HG03460 (cell line): ENCODE data around the gene SLF2.
"Not testable (repeated sequence)": the region's sequence is repeated elsewhere in the genome, so short reads cannot be mapped to it uniquely, and the experiment has no call there.

Experiments used
- ATAC-seq: cut with Tn5 transposase; IDR thresholded peaks from one replicate; pipeline ENCODE4 v1.9.1; 2021; ENCODE audit not compliant: unreplicated experiment

Gene SLF2

DNA sequence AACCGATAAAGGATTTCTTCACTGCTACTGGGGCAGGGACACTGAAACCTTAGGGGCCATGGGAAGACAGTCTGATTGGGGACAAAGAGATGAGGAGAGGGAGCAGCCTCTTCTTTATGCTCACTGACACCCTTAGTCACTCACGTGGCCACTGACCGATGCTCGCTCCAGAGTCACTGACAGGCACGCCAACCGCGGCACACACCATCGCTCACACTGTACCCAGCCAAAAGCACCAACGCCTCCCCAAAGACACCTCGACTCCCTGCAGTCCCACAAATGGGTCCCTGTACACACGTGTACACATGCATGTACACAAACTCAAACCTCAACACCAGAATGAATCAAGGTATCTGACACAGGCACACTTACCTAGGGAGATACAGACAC lies 35.3 kb upstream of the SLF2 start:
- no peak for ATAC-seq

DNA sequence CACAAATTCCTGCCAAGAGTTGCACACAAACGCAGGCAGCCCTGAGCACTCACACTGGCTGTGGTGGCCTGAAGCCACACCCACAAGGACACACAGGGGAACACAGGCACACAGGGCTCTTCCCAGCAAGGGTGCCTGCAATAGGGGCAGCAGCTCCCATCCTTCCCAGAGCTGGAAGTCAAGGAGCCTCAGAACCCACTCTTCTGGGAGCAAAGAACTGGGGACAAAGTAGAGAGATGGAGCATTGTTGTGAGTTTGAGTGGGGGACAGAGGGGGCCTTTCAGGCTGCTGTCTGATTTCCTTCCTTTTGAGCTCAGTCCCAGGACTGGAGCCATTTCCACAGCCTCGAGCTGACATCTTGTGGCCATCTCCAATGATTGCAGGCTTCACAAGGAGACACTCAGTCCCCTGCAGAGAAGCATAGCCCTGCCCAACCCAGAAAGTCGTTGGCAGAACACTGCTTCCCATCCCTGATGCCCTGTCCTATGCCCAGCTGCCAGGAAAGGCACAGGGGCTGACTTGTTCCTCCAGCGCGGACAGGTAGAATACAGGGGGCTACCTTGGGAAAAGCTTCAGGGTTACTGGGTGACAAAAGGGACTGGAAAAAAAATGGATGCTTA lies 34.4 kb upstream of the SLF2 start:
- no peak for ATAC-seq

DNA sequence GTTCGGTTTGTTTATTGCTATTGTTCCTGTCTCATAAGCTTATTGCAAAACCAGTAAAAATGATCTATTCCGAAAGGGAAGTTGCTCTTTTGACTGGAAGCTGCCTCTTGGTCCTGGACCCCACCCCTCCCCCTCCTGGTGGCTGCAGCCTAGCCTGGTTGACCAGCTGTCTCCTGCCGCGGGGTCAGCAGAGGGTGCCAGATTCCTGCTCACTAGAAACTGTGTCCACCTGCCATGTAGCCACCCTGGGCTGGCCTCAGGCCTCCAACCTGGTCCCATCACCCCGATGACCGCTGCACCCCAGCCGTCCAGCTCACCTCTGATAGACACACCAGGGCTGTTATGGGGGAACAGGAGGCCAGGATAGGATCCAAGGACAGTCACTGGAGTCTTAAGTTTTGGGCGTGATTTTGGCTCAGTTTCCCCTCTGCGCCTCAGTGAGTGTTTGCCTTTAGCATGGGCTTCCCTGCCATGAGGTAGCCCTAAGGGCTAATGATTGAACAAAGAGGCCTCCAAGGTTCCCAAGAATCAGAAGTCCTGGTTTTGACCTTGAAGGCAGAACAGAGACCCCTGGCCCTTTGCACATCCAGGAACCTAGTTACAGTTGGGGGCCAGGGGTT lies 32.9 kb upstream of the SLF2 start:
- ATAC-seq, result no peak

DNA sequence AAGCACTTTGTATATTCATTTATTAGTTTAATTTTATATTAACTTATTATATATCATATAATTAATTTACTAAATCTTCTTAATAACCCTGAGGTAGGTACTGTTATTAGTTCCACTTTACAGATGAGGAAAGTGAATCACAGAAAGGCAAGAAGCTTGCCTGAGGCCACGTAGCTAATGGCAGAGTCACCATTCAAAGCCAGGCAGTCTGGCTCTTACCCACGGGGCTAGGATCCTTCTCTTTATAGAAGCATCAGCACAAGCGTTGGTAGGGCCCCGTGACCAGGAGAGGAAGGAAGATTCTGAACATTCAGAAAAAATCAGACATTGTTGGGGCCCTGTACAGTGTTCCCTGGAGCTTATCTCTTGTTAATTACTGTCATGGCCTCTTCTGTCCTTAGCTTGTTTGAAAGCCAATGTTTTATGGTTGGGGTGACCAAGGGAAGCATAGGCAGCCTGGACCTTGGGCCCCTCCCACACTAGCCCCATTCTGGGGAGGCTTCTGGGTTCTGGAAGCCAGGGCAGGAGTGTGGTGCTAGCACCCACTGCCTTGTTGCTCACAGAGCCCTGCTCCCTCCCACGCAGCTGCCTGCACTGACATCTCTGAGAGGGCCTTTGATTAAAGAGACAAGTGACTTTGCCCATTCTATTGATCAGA lies 31.1 kb upstream of the SLF2 start:
- no peak for ATAC-seq

DNA sequence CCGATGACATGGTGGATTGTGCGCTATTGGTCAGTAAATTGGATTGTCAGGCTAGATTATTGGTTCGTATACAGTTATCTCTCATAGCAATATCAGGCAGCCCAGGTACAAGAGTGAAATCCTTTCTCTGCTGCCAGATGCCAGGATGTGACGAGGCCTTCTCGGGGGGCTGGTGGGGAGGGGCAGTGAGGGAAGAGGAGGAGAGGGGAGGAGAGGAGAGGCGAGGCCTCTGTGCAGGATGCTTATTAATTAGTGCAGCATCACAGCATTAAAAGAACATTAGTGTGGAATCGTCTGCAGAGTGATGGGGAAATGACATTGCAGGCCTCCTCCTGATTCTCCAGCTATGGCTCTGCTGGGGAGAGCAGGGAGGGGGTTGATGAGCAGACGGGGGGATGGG lies 30.5 kb upstream of the SLF2 start:
- no peak for ATAC-seq

DNA sequence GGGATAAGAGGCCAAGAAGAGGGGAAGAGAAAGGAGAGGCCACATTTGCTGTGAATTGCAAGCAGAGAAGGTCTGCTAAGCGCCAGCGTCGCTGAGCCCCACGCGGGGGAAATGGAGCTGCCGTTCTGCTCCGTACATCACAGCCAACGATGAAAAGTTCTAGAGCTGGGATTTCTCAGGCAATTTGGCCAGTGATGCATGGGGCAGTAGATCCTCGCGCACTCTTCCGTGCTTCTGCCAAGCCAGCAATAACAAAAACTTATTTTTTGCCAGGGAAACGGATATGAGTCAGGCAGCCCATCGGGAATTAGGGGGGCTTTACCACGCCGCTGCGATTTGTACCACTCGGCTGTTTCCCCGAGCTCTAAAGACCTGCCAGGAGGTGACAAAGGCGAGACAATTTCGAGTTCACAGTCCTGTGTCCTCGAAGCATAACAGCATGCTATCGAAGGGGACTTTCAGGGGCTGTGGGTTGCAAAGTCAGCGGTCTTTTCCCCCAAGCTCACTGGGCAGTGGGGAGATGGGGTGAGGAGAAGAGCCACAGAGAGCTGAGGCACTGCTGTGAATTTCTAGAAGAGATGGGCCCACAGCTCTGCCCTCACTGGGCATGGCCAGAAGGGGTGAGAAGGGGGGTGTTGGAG lies 30.0 kb upstream of the SLF2 start:
- ATAC-seq, result no peak

DNA sequence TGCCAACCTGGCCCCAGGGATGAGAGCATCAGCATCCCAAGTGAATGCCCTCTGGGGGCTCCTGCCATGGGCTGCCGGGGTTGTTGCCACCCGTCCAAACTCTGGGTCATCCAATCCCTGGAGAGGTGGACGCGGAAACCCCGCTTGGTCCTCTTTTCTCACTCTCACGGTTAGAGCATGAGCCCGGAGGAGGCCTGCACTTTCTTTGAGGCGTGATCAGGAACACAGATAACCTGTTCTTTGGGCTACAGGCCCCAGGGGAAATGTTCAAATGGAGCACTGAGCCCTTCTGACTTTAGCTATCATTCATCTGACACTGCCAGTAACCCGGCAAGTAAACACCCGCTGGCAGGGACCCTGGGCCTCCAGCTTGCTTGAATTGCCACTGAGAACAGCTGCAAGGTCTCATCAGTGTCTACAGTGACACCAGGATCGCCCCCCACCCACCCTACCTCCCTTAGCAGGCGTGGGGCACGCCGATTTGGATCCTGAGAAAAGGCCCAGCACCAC lies 29.4 kb upstream of the SLF2 start:
- ATAC-seq, result no peak

DNA sequence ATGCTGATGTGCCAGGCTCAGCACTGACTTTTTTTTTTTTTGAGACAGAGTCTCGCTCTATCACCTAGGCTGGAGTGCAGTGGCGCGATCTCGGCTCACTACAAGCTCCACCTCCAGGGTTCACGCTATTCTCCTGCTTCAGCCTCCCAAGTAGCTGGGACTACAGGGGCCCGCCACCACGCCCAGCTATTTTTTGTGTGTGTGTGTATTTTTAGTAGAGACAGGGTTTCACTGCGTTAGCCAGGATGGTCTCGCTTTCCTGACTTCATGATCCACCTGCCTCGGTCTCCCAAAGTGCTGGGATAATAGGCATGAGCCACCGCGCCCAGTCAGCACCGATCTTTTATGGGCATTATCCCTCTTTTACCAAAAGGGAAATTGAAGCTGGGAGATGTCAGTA lies 27.2 kb upstream of the SLF2 start:
- not testable (repeated sequence) for ATAC-seq

DNA sequence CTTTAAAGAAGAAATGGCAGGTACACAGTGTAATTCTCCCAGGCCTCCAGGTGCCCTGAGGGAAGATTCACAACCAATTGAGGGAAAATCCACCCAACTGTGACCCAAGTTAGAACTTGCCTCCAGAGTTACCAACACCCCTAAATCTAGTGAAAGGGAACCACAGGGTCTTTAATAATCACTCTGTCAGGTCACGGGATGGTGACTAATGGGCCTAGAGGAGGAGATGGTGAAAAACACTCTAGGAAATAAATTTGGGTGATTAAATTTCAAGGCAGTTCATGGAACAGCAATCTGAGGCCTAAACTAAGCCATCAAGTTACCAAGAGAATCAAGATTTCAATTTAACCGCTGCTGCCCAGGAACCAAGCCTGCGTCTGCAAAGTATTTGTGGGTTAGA lies 26.7 kb upstream of the SLF2 start:
- no peak for ATAC-seq

DNA sequence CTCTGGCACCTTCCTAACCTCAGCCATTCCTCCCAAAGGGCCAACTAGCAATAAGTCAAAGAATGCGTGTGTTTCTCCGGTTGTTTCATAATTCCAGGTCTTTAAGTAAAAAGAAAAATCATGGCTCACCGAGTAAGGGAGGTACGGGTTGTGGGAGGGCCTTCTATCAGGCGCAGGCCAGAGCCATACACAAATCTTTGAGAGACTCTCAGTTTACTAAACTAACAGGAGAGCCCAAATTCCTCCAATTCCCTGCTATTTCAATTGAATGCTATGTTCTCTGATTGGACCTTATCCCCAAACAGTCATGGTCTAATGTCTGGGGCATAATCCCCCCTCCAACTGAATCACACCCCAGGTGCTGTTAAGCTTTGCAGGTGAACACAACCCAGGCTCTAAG lies 26.2 kb upstream of the SLF2 start:
- ATAC-seq, result no peak

DNA sequence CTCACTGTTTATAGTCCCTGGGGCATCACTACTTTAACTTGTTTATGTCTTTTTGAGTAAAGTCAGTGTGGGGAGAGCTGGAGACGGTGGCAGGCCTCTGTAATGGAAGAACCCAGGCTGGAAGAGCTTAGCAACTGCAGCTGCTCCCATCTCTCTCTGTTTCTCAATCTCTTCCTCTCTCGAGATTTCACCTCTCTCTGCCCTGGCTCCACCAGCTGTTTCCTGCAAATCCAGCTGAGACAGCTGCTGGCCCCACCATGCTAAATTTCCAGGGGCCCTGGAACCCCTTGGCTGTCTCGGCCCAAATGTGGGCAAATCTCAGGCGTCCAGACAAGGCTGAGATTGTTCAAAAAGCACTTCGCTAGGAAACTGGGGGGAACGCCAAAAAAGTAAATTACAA lies 25.8 kb upstream of the SLF2 start:
- no peak for ATAC-seq

DNA sequence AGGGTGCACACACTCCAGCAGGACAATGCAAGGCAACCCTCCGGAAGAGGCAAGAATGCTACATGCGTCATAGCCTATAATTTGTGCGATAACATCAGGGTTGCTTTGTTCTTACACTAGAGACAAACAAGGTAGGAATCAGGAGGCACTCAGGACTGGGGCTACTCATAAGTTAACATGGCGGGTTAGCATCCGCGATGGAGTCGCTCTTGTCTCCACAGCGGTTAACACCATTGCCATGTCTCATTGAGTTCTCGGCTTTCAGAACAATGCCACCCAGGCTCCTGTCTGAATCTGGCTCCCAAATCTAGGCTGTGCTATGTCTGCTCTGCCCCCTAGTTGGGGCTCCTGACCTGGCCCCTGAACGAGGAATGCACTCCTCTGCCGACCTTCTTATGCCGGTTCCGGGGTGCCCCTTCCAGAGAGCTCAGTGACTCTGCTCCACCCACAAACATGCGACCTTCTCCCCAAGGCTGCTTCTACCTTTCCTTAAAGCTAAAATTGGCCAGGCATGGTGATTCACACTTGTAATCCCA lies 24.9 kb upstream of the SLF2 start:
- ATAC-seq, result no peak

DNA sequence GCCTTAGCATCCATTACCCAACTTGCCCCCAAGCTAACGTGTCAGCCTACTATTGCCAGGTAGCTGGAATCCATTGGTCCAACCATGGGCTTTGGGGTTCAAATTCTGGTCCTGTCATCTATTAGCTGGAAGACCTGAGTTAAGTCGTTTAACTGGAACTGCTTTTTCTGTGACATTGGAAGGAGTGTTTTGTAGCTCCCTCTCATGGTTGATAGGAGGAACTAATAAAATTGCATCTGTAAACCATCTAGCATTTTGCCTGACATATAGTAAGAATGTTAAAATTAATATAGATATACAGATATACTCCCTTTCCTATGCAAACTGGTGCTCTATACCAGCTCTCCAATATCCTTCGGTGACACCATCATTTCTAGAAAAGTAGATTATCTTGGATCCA lies 23.8 kb upstream of the SLF2 start:
- no peak for ATAC-seq

DNA sequence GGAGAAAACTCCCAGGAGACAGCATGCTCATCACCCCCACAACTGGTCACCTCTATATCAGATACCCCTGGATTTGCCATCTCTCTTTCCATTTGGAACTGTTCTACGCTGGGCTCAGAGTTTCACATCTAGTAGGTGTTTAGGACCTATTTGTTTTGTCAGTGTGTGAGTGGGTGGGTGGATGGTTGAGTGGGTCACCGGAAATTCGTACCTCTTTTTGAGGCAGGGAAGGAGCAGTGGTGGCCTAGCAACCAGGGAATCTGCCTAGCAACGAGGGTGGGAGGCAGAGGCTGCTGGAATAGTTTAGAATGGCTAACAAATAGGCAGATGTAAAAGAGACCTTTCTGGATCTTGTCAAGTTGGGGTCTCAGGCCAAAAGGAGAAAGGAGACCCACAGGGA lies 23.2 kb upstream of the SLF2 start:
- ATAC-seq, result no peak

DNA sequence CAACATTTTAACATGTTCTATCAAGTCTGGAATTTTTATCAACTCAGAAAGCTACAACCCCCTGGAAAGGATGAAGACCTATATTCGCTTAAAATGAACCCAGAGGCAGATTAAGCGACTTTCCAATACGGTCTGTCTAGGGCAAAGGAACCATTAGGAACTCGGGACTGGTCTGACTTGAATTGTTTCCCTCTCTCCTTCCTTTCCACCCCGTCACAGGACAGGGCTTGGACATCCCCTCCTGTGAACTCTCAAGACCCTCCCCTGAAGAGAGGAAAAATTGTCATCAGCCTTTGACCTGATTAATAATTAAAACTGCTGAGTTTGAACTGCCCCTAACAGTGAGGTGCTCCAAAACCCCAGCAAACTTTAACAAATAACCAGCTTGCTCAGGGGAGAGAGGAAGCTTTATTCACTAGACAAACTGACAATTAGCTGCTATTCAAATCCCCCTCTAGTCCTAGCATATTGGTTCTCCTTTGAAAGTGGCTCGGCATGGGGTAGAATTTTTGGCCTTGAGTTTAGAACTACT lies 22.6 kb upstream of the SLF2 start:
- no peak for ATAC-seq

DNA sequence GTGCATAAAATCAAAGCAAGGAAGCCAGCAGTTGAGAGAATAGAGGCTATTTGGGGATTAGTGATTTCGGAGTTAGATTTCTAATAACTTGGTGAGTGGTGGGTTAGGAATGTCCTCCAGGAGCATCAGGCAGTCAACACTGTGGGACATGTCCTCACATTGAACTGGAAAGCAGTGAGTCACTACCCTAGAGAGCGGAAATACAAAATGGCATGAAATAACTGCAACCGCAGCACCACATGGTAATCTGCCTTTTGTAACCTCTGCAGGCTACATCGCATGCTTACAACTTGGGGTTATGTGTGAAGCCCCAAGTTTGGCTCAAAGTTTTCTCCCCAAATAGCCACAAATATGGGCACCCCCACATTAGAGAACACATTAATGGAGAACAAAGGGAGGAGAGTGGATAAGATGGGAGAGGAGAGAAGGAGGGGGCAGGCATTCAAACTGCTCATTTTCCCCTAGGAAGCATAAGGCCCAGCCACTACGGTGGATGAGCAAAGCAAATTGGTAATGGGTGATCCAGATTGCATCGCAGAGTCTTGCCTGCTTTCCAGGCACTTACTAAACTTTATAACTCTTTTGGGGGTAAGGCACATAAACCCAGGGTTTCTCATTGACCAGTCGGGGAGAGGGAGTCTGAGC lies 22.0 kb upstream of the SLF2 start:
- ATAC-seq, result no peak

DNA sequence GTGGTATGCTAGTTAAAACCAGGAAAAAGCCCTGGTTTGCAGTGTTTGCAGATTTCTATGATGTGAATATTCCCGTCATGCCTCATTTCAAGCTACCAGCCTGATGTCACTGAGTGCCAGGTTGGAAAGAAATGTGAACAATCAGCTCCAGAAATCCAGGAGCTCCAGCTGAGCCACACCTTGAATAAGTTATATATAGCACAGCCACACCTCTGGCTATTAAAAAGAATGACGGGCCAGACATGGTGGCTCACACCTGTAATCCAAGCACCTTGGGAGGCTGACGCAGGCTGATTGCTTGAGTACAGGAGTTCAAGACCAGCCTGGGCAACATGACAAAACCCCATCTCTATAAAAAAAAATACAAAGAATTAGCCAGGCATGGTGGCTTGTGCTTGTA lies 18.7 kb upstream of the SLF2 start:
- no peak for ATAC-seq

DNA sequence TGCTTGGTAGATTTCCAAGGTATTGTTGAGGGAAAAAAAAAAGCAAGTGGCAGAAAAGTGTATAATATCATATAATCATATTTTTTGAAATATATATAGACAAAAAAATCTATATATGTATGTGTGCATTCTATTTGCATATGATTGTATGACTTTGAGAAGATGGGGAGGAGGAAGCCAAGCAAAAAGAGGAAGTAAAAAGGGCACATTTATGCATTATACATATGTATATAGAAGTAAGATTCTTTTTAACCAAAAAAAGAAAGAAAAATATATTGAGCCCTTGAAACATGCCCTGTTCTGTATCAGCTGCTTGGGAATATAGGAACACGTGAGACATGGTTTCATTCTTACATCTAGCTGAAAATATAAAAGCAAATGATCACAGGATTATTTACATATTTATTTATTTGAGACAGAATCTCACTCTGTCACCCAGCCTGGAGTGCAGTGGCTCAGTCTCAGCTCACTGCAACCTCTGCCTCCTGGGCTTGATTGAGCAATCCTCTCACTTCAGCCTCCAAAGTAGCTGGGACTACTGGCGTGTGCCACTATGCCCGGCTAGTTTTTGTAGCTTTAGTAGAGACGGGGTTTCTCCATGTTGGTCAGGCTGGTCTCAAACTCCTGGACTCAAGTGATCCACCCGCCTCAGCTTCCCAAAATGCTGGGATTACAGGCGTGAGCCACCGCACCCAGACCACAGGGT lies 18.0 kb upstream of the SLF2 start:
- no peak for ATAC-seq

DNA sequence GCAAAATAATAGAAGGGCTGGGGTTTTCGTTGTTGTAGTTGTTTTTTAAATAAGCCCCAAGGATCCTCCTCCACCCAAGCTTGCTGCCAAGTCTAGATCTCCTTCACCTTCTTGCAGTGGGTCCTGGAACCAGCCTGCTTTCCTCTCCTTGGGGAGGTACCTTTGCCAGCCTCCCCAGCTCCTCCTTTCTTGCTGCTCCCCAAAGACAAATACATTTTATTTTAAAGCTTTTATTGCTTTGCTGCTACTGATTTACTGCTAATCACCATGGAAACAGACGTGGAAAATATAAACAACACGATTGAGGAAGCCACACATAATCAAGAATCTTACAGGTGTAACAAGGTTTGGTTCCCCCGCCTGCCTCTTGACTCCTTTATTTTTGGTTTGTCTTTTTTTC lies 17.4 kb upstream of the SLF2 start:
- ATAC-seq, result no peak

DNA sequence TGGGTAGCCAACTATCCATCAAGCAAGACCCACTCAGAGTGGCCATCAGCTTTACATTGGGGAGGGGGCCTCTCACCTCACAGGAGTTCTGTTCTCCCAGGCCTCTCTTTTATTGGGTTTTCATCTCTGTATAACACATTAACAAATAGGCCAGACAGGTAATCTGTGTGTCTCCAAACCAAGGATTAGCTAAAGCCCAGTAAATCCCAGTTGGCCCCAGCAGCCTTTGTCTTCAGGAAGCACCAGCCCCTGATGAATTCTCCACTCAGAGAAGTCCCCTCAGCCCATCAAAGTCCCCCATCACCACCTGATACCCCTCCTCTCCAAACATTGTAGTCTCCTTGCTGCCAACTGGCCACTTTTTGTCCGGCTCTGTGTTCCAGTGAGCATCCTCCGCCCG lies 16.9 kb upstream of the SLF2 start:
- no peak for ATAC-seq
